ENCODE measurements around the gene TMC1.

TMC1 gene

GRCh38 chr9:72579880-72580550, 58.6 kb downstream of the TMC1 start:
- Histone ChIP-seq H3K4me3 (ENCODE audit: low read depth, low read length) (no peak overlapping the region), H3K27ac (no peak overlapping the region), H3K9me3 (ENCODE audit: severe bottlenecking) (no peaks in the 10 kb centered on the region), H3K36me3 (no peaks in the 10 kb centered on the region), H3K27me3 (ENCODE audit: insufficient read depth, low read depth, severe bottlenecking) (no peaks in the 10 kb centered on the region)
- DNase-seq: no peak
- TF ChIP-seq CTCF (IDR thresholded peaks at IDR 0.05; ENCODE audit: low read depth, low read length): no peak

- H3K36me3 ChIP-seq: no peaks in the 10 kb centered on the region
- no peak for DNase-seq
- no peaks in the 10 kb centered on the region for H3K27me3 ChIP-seq (ENCODE audit: insufficient read depth, low read depth, severe bottlenecking)
- H3K4me3 ChIP-seq (ENCODE audit: low read depth, low read length): no peak overlapping the region
- TF ChIP-seq CTCF (IDR thresholded peaks at IDR 0.05; ENCODE audit: low read depth, low read length): no peak
- no peak overlapping the region for H3K27ac ChIP-seq
- H3K9me3 ChIP-seq (ENCODE audit: severe bottlenecking): no peaks in the 10 kb centered on the region
Measured at GRCh38 chr9:72581694-72582093, 60.3 kb downstream of the TMC1 start.

- no peak for TF ChIP-seq CTCF (IDR thresholded peaks at IDR 0.05; ENCODE audit: low read depth, low read length)
- no peak overlapping the region for H3K27ac ChIP-seq
- no peak for DNase-seq
- H3K36me3 ChIP-seq: no peaks in the 10 kb centered on the region
- H3K4me3 ChIP-seq (ENCODE audit: low read depth, low read length): no peak overlapping the region
- no peaks in the 10 kb centered on the region for H3K9me3 ChIP-seq (ENCODE audit: severe bottlenecking)
- no peaks in the 10 kb centered on the region for H3K27me3 ChIP-seq (ENCODE audit: insufficient read depth, low read depth, severe bottlenecking)
Measured at GRCh38 chr9:72583370-72583769, 62.0 kb downstream of the TMC1 start.

- Histone ChIP-seq H3K9me3 (ENCODE audit: severe bottlenecking) (no peaks in the 10 kb centered on the region), H3K27me3 (ENCODE audit: insufficient read depth, low read depth, severe bottlenecking) (no peaks in the 10 kb centered on the region), H3K4me3 (ENCODE audit: low read depth, low read length) (no peak overlapping the region), H3K36me3 (no peaks in the 10 kb centered on the region), H3K27ac (no peak overlapping the region)
- TF ChIP-seq CTCF (IDR thresholded peaks at IDR 0.05; ENCODE audit: low read depth, low read length): no peak
- no peak for DNase-seq
Measured at GRCh38 chr9:72586388-72587130, 65.2 kb downstream of the TMC1 start.

GRCh38 chr9:72588336-72588735, 66.9 kb downstream of the TMC1 start:
- H3K27me3 ChIP-seq (ENCODE audit: insufficient read depth, low read depth, severe bottlenecking): no peaks in the 10 kb centered on the region
- no peaks in the 10 kb centered on the region for H3K9me3 ChIP-seq (ENCODE audit: severe bottlenecking)
- no peaks in the 10 kb centered on the region for H3K36me3 ChIP-seq
- H3K4me3 ChIP-seq (ENCODE audit: low read depth, low read length): no peak overlapping the region
- no peak for TF ChIP-seq CTCF (IDR thresholded peaks at IDR 0.05; ENCODE audit: low read depth, low read length)
- no peak overlapping the region for H3K27ac ChIP-seq
- no peak for DNase-seq

All from WERI-Rb-1 (cell line).